RWPE1 (cell line): ENCODE data around the gene RAMP3.

ENCODE experiments used
- CTCF ChIA-PET: fragments of 350-600 bp; sonication (Branson Sonifier 250); formaldehyde crosslinking; extraction: SDS; loops from one replicate; lab custom pipeline; 2021; lab: Yijun Ruan, JAX
- POLR2A ChIA-PET: fragments of 400-600 bp; formaldehyde crosslinking; extraction: SDS; loops from one replicate; lab custom pipeline; 2020; ENCODE audit warnings: antibody characterized with exemption; ENCODE audit not compliant: low non-redundant PET; lab: Yijun Ruan, JAX
- DNase-seq: peaks from one replicate; pipeline ENCODE4 v3.0.0; 2012; ENCODE audit warnings: low spot score
- H3K27ac ChIP-seq: fragments of 450-650 bp; 2 replicates; pipeline ENCODE4 v1.5.1; 2017
- CTCF ChIP-seq: fragments of 450-650 bp; conservative IDR thresholded peaks from 2 replicates; pipeline ENCODE4 v1.5.1; 2017; ENCODE audit warnings: low read depth, mild to moderate bottlenecking

Gene RAMP3

GRCh38 chr7:45230611-45231165 is 73.1 kb downstream of the RAMP3 start:
- DNase-seq = no peak
- ChIA-PET POLR2A (no interaction called here), CTCF (no interaction called here)
- no peak for TF ChIP-seq CTCF
- H3K27ac ChIP-seq = no peak overlapping the region

GRCh38 chr7:45233249-45233775 is 75.7 kb downstream of the RAMP3 start:
- no peak for TF ChIP-seq CTCF
- DNase-seq = no peak
- no peak overlapping the region for H3K27ac ChIP-seq
- POLR2A ChIA-PET = no interaction called here
- CTCF ChIA-PET = no interaction called here
